H9 (cell line): Measurements from ENCODE around the gene RYR3. TPM values are rescaled to one million over a fixed set of nuclear protein-coding genes. Genes with fewer than 3 reads are reported as not detected.

Source experiments
- DNase-seq: peaks from one replicate; pipeline ENCODE4 v3.0.0-alpha.2; 2017
- H2AFZ ChIP-seq: one replicate; pipeline ENCODE4 v1.6.1; 2013; ENCODE audit warnings: mild to moderate bottlenecking, low read length, control low read depth, moderate library complexity
- H2AK5ac ChIP-seq: 2 replicates; pipeline ENCODE4 v1.6.1; 2013; ENCODE audit warnings: low read length, control low read depth, mixed read lengths; ENCODE audit not compliant: insufficient read length
- H2BK120ac ChIP-seq: one replicate; pipeline ENCODE4 v1.6.1; 2013; ENCODE audit warnings: low read depth, mild to moderate bottlenecking, low read length, control low read depth, inconsistent platforms; ENCODE audit not compliant: poor library complexity, severe bottlenecking
- H2BK12ac ChIP-seq: 2 replicates; pipeline ENCODE4 v1.6.1; 2013; ENCODE audit warnings: low read length, control low read depth, mixed read lengths, low read depth; ENCODE audit not compliant: insufficient read length
- H2BK15ac ChIP-seq: 2 replicates; pipeline ENCODE4 v1.6.1; 2013; ENCODE audit warnings: low read depth, low read length, control low read depth
- H2BK20ac ChIP-seq: one replicate; pipeline ENCODE4 v1.6.1; 2013; ENCODE audit warnings: low read depth, mild to moderate bottlenecking, low read length, control low read depth, inconsistent platforms; ENCODE audit not compliant: poor library complexity, severe bottlenecking
- H2BK5ac ChIP-seq: 2 replicates; pipeline ENCODE4 v1.6.1; 2013; ENCODE audit warnings: low read length, control low read depth, mixed read lengths; ENCODE audit not compliant: insufficient read length
- H3K14ac ChIP-seq: 2 replicates; pipeline ENCODE4 v1.6.1; 2013; ENCODE audit warnings: low read length, control low read depth; ENCODE audit not compliant: insufficient read depth
- H3K18ac ChIP-seq: 2 replicates; pipeline ENCODE4 v1.6.1; 2013; ENCODE audit warnings: low read depth, mild to moderate bottlenecking, mixed read lengths, low read length, control low read depth; ENCODE audit not compliant: insufficient read length
- H3K23ac ChIP-seq: 2 replicates; pipeline ENCODE4 v1.6.1; 2013; ENCODE audit warnings: low read length, control low read depth, mixed read lengths, low read depth; ENCODE audit not compliant: insufficient read length
- H3K23me2 ChIP-seq: 2 replicates; pipeline ENCODE4 v1.6.1; 2013; ENCODE audit warnings: low read depth, mild to moderate bottlenecking, mixed read lengths, low read length, control low read depth; ENCODE audit not compliant: insufficient read length, poor library complexity, severe bottlenecking
- H3K27ac ChIP-seq: 2 replicates; pipeline ENCODE4 v1.5.1; 2013; ENCODE audit warnings: low read length, control low read depth, mixed read lengths, low read depth; ENCODE audit not compliant: insufficient read length
- H3K27me3 ChIP-seq: 2 replicates; pipeline ENCODE4 v1.6.1; 2013; ENCODE audit warnings: low read length, control low read depth, inconsistent platforms; ENCODE audit not compliant: insufficient read depth
- H3K4ac ChIP-seq: 2 replicates; pipeline ENCODE4 v1.6.1; 2013; ENCODE audit warnings: low read depth, mild to moderate bottlenecking, control low read depth, inconsistent platforms, low read length, moderate library complexity
- H3K4me1 ChIP-seq: 2 replicates; pipeline ENCODE4 v1.6.1; 2013; ENCODE audit warnings: low read length, control low read depth, inconsistent platforms; ENCODE audit not compliant: insufficient read depth
- H3K4me2 ChIP-seq: 2 replicates; pipeline ENCODE4 v1.6.1; 2013; ENCODE audit warnings: low read length, control low read depth, mixed read lengths; ENCODE audit not compliant: insufficient read length, insufficient read depth
- H3K56ac ChIP-seq: 2 replicates; pipeline ENCODE4 v1.6.1; 2013; ENCODE audit warnings: low read depth, mild to moderate bottlenecking, mixed read lengths, low read length, control low read depth; ENCODE audit not compliant: insufficient read length
- H3K79me1 ChIP-seq: 2 replicates; pipeline ENCODE4 v1.6.1; 2013; ENCODE audit warnings: low read depth, mild to moderate bottlenecking, moderate library complexity, low read length, control low read depth, inconsistent platforms; ENCODE audit not compliant: insufficient read depth, poor library complexity, severe bottlenecking
- H3K79me2 ChIP-seq: 2 replicates; pipeline ENCODE4 v1.6.1; 2013; ENCODE audit warnings: low read length, control low read depth, inconsistent platforms; ENCODE audit not compliant: insufficient read depth
- H3K9ac ChIP-seq: 2 replicates; pipeline ENCODE4 v1.6.1; 2013; ENCODE audit warnings: low read length, control low read depth, mixed read lengths; ENCODE audit not compliant: insufficient read length; ENCODE audit errors: extremely low read depth
- H3K9me3 ChIP-seq: one replicate; pipeline ENCODE4 v1.6.1; 2013; ENCODE audit warnings: low read depth, low read length, inconsistent platforms; ENCODE audit not compliant: control insufficient read depth
- H3T11ph ChIP-seq: one replicate; pipeline ENCODE4 v1.6.1; 2013; ENCODE audit warnings: mild to moderate bottlenecking, low read length, control low read depth, inconsistent platforms
- H4K20me1 ChIP-seq: one replicate; pipeline ENCODE4 v1.6.1; 2013; ENCODE audit not compliant: control insufficient read depth, insufficient read length, insufficient read depth
- H4K5ac ChIP-seq: 2 replicates; pipeline ENCODE4 v1.6.1; 2013; ENCODE audit warnings: low read depth, mild to moderate bottlenecking, mixed read lengths, low read length, control low read depth; ENCODE audit not compliant: insufficient read length
- H4K8ac ChIP-seq: replicated peaks from 2 replicates; pipeline ENCODE4 v1.6.1; 2013; ENCODE audit warnings: low read length, control low read depth, mixed read lengths, low read depth; ENCODE audit not compliant: insufficient read length
- H4K91ac ChIP-seq: 2 replicates; pipeline ENCODE4 v1.6.1; 2013; ENCODE audit warnings: low read depth, mild to moderate bottlenecking, moderate library complexity, mixed read lengths, low read length, control low read depth; ENCODE audit not compliant: insufficient read length
- H3K27ac Mint-ChIP-seq, 3 experiments: 2 replicates in 2 of 3; 3 replicates in 1 of 3; pipeline ENCODE4 v1.8.0; 2020 to 2021; ENCODE audit warnings: mixed read lengths in 3 of 3, mild to moderate bottlenecking in 1 of 3, moderate library complexity in 1 of 3
- H3K27me3 Mint-ChIP-seq: 2 replicates; pipeline ENCODE4 v1.8.0; 2021; ENCODE audit warnings: low read depth, mild to moderate bottlenecking, moderate library complexity, mixed read lengths
- H3K36me3 Mint-ChIP-seq, 3 experiments: 2 replicates in 2 of 3; 3 replicates in 1 of 3; pipeline ENCODE4 v1.8.0; 2020 to 2021; ENCODE audit warnings: low read depth in 3 of 3, mixed read lengths in 3 of 3; ENCODE audit not compliant: insufficient read depth in 1 of 3
- H3K4me1 Mint-ChIP-seq, 2 experiments: 2 replicates each; pipeline ENCODE4 v1.8.0; 2020; ENCODE audit warnings: mixed read lengths in 2 of 2
- H3K4me3 Mint-ChIP-seq, 2 experiments: 2 replicates in 1 of 2; 3 replicates in 1 of 2; pipeline ENCODE4 v1.8.0; 2020 to 2021; ENCODE audit warnings: mild to moderate bottlenecking in 2 of 2, mixed read lengths in 2 of 2, moderate library complexity in 1 of 2
- H3K9me3 Mint-ChIP-seq, 2 experiments: 2 replicates in 1 of 2; 3 replicates in 1 of 2; pipeline ENCODE4 v1.8.0; 2020; ENCODE audit warnings: mild to moderate bottlenecking in 2 of 2, mixed read lengths in 2 of 2, moderate library complexity in 1 of 2
- WGBS: extraction: QIAGEN DNeasy Blood & Tissue Kit; methylation state at CpG from one replicate; pipeline ENCODE4 v1.1.7; 2013; ENCODE audit warnings: missing lambda C conversion rate, low lambda C conversion rate, mixed read lengths; ENCODE audit not compliant: insufficient read length; ENCODE audit errors: extremely low coverage; 5-methylcytosine and 5-hydroxymethylcytosine counted together
- total RNA-seq: library from RNA; stranded (reverse); gene quantifications from 2 replicates; pipeline ENCODE4 v1.2.1, GENCODE V29; 2021
- TF ChIP-seq, protein P1 (sequence below): fragments of 200-600 bp; sonication (generic); conservative IDR thresholded peaks from 3 replicates; pipeline ENCODE4 v1.8.0; 2021; ENCODE audit warnings: antibody characterized with exemption, mild to moderate bottlenecking

Gene RYR3
- total RNA-seq, 1 experiment from 2014 or later = 0.85 TPM

DNA sequence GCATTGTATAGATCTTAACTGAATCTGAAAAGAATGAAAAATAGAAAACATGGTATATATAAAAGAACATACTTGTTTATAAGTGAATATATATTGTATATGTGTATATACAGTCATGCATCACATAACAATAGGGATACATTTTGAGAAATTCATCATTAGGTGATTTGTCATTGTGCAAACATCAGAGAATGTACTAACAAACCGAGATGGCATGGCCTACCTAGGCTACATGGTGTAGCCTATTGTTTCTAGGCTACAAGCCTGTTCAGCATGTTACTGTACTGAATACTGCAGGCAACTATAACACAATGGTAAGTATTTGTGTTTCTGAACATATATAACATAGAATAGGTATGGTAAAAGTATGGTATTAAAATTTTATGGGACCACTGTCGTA, 592.9 kb downstream of the RYR3 start:
- Mint-ChIP-seq H3K4me3 (no peak overlapping the region), H3K9me3 (no peaks in the 10 kb centered on the region), H3K27ac (no peak overlapping the region)

More for the DNA sequence above, 592.9 kb downstream of the RYR3 start:
- DNase-seq = no peak
- Histone ChIP-seq H3K27ac (no peak overlapping the region), H2AFZ (no peak overlapping the region), H2BK5ac (no peak overlapping the region), H3K23me2 (no peaks in the 10 kb centered on the region), H3K18ac (no peak overlapping the region), H3K23ac (no peak overlapping the region), H2BK15ac (no peak overlapping the region), H4K91ac (no peak overlapping the region), H3K79me1 (no peaks in the 10 kb centered on the region), H3K14ac (no peak overlapping the region), H3K79me2 (no peaks in the 10 kb centered on the region), H2BK20ac (no peak overlapping the region), H3T11ph (no peak overlapping the region), H3K4me2 (no peak overlapping the region), H4K20me1 (no peaks in the 10 kb centered on the region), H2BK12ac (no peak overlapping the region), H4K8ac (no peak overlapping the region), H2AK5ac (no peak overlapping the region), H2BK120ac (no peak overlapping the region), H3K4ac (no peak overlapping the region), H3K27me3 (no peaks in the 10 kb centered on the region), H4K5ac (no peak overlapping the region), H3K4me1 (no peaks in the 10 kb centered on the region), H3K9ac (no peak overlapping the region), H3K56ac (no peak overlapping the region), H3K9me3 (no peaks in the 10 kb centered on the region)
- no CpG with 5 or more reads among the region's 2 CpGs for WGBS
- no peaks in the 10 kb centered on the region for H3K36me3 Mint-ChIP-seq
- peaks cover 22 to 25% of the 10 kb centered on the region in 2 experiments for H3K4me1 Mint-ChIP-seq
- H3K27me3 Mint-ChIP-seq = no peaks in the 10 kb centered on the region
- TF ChIP-seq, protein P1, sequence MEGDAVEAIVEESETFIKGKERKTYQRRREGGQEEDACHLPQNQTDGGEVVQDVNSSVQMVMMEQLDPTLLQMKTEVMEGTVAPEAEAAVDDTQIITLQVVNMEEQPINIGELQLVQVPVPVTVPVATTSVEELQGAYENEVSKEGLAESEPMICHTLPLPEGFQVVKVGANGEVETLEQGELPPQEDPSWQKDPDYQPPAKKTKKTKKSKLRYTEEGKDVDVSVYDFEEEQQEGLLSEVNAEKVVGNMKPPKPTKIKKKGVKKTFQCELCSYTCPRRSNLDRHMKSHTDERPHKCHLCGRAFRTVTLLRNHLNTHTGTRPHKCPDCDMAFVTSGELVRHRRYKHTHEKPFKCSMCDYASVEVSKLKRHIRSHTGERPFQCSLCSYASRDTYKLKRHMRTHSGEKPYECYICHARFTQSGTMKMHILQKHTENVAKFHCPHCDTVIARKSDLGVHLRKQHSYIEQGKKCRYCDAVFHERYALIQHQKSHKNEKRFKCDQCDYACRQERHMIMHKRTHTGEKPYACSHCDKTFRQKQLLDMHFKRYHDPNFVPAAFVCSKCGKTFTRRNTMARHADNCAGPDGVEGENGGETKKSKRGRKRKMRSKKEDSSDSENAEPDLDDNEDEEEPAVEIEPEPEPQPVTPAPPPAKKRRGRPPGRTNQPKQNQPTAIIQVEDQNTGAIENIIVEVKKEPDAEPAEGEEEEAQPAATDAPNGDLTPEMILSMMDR = no peak
